GM12872 (cell line): Measurements from ENCODE around the gene ELMO2.

Source experiments
- TF ChIP-seq, protein P1 (sequence below): IDR thresholded peaks from 3 replicates; pipeline ENCODE4 v1.5.1; 2011; ENCODE audit warnings: low read depth, mild to moderate bottlenecking, low read length, moderate library complexity; ENCODE audit not compliant: insufficient read depth

The ELMO2 gene

DNA sequence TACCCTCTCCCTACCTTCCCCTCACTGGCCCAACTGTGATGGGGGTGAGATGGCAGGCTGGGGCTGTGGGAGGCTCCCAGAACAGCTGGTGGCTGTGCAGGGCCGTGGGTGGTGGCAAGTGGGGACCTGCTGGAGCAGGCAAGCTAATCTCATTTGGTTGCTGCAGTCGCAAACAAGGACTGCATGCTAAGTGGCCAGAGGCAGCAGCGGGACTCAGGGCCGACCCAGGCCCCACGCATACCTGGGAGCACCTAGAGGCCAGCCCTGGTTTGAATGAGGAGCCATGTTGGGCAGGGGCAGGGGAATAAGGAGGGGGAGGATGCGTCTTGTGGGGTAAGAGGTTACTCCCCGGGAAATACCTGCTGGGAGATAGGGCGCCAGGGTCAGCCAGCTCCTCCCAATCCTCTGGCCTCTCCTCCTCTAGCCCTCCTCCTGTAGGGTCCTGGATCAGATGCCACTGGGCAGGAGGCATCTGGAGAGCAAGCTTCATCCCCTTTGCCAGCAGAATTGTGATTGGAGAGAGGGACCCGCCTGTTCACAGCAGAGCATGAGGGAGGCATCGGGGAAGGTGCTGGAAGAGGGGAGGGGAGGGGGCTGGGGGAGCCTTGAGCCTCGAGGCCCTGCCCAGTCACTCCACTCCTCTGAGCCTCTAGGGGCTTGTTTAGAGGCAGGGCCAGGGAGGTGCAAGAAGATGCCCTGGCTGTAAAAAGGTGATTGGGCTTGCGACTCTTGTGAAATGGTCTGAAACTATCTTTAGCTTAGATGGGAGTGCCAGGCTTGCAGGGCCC, 73.8 kb downstream of the ELMO2 start:
- TF ChIP-seq, protein P1, sequence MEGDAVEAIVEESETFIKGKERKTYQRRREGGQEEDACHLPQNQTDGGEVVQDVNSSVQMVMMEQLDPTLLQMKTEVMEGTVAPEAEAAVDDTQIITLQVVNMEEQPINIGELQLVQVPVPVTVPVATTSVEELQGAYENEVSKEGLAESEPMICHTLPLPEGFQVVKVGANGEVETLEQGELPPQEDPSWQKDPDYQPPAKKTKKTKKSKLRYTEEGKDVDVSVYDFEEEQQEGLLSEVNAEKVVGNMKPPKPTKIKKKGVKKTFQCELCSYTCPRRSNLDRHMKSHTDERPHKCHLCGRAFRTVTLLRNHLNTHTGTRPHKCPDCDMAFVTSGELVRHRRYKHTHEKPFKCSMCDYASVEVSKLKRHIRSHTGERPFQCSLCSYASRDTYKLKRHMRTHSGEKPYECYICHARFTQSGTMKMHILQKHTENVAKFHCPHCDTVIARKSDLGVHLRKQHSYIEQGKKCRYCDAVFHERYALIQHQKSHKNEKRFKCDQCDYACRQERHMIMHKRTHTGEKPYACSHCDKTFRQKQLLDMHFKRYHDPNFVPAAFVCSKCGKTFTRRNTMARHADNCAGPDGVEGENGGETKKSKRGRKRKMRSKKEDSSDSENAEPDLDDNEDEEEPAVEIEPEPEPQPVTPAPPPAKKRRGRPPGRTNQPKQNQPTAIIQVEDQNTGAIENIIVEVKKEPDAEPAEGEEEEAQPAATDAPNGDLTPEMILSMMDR = no peak

DNA sequence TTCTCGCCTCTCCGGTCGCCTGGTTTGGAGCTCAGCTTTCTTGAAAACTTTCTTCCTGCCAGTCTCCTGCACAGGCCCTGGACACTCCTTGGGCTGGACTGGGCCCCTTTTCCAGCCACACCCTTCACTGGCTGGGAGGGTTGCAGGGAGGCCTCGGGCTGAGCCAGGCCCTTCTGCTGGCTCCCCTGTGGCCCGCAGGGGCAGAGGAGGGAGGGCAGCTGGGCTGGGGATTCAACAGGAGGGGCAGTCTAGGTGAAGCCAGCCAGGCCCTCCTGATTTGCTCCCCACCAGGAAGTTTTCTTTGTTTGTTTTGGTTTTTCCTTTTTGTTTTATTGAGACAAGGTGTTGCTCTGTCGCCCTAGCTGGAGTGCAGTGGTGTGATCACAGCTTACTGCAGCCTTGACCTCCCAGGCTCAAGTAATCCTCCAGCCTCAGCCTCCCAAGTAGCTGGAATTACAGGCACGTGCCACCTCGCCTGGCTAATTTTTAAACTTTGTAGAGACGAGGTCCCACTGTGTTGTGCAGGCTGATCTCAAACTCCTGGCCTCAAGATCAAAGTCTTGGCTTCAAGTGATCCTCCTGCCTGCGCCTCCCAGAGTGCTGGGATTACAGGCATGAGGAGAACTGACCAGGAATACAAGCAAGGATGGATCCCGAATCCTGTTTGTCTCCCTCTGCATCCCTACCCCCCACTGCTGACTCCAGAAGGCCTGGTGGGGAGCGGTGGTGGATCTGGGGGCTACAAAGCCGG, 74.6 kb downstream of the ELMO2 start:
- TF ChIP-seq, protein P1 = no peak

DNA sequence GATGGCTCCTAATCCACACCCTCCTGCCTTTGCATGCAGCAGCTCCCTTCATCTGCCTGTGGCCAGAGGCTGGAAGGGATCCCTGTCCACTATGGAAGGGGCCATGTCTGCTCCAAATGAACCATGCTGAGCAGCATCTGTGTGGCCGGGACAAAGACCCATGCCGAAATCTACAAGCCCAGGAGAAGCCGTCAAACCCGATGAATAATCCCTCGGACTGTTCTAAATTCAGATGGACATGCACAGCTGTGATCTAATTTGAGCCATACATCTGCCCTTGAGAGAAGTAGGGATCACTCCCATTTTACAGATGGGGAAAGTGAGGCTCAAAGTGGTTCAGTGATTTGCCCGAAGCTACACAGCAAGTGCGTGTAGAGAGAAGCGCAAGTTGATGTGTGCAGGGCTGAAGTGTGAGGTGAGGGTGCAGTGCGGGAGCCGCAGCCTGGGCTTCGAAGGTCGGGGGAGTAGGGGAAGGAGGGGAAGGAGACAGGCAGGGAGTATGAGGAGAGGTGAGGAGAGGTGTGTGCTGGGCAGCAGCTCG, 75.5 kb downstream of the ELMO2 start:
- TF ChIP-seq, protein P1 = no peak

DNA sequence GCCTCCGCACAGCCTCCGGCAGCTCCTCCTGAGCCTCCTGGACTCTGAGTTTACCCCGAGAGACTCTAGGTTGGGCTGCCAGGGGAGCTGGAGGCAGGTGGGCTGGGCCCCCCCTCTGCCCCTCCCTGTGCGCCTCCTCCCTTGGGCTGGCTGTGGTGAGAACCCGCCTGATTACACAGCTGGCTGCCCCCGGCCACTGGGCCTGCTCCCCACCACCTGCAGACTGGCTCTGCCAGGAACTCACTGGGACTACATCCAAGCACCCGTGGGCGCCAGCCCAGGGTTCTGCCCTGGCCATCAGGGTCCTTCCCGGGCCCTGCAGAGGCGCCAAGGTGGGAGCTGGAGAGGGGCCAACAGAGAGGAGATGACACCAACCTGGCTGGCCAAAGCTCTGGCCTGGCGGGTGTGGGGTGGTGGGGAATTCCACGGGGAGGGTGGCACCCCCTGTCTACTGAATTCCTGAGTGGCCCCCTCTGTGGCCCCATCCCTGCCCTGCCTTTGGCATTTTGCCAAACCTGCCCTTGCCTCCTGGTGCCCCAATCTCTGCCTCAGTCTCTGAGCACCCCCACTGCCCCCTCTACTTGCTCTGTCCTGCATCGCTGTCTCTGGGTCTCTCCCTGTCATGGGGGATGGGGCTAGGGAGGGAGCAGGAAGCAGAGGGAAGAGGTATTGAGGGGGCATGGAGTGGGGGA, 76.2 kb downstream of the ELMO2 start:
- TF ChIP-seq, protein P1 = no peak

DNA sequence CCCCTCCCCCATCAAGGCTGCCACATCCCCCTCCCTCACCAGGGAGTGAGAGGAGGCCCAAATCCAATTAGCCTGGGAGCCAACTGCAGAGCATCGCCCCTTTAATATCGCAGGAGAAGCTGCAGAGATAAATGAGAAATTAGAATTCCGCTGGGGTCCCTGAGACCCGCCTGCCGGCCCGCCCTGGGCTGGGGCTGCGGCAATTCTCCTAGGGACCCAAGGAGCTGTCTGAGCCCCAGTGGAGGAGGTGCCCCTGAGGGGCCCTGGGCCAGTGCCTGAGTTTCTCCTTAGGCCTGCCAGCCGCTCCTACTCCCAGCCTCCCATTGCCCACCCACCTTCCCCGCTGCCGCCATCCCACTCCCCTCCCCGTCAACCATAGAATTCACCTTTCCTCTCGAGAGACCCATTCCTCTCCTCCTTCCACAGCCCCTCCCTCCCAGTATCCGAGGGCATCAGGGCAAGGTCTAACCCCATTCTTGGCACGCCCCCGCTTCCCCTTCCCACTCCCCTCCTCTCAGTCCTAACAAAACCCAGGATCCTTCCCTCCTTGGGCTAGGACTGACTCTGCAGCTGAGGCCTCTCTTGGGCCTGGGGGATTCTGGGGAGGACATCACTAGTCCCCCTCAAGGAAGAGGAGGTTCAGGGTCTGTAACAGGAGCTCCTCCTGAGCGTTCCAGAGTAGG, 78.1 kb downstream of the ELMO2 start:
- TF ChIP-seq, protein P1 = no peak

DNA sequence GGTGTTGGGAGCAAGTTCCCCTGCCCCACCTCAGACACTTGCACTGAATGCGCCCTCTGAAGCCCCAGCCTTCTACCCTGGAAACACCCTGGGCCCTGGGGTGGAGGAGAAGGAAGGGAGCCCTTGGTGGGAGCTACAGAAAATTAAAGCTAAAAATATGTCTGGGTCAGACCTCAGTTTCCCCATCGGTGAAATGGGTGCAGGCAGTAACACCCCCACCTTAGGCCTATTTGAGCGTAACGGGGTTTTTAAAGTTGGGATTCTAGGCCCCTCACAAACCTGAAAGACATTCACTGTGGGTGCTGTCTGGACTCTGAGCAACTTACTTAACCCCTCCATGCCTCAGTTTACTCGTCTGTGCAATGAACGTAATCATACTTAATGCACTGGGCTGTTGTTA, 78.9 kb downstream of the ELMO2 start:
- TF ChIP-seq, protein P1 = no peak
